Measurements from ENCODE around the gene C20orf96.

DNA sequence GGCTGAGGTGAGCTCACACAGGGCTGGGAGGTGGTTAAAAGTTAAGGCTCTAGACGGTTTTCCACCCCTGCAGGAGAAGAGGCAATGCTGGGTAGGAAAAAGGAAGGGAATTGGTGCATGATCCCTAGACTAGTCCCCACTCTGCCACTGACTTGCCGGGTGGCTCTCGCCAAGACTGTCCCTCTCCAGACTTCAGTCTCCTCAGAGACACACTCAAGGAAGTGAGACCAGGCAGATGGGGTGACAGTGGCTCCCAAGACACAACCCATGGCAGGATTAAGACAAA, 13.1 kb downstream of the C20orf96 start:
- TF ChIP-seq POLR2A (IDR thresholded peaks at IDR 0.05; ENCODE audit: low read depth, low read length) (no peak), POLR2AphosphoS5 (IDR thresholded peaks at IDR 0.05; ENCODE audit: low read depth, low read length) (no peak), TAF1 (IDR thresholded peaks at IDR 0.05; ENCODE audit: borderline replicate concordance, low read depth, low read length) (no peak)
